Left kidney (tissue), 1 donor: ENCODE measurements around the gene GPR137. TPM values are rescaled to one million over a fixed set of nuclear protein-coding genes. Genes with fewer than 3 reads are reported as not detected.

Experiments used
- polyA plus RNA-seq: library from polyadenylated mRNA; unstranded; fragments of 120-200 nt; gene quantifications from one replicate; pipeline ENCODE4 v1.2.1, GENCODE V29; 2013; ENCODE audit not compliant: insufficient read length

Gene GPR137
- polyA plus RNA-seq, 1 donor, result 32.5 TPM

Other genes starting within 250 kb of the GPR137 start
- 3.3 TPM for gene FLRT1, start 249.9 kb upstream of the GPR137 start, polyA plus RNA-seq
- 13.3 TPM for gene MACROD1, start 119.7 kb upstream of the GPR137 start, polyA plus RNA-seq
- 215 TPM for gene STIP1, start 99.7 kb upstream of the GPR137 start, polyA plus RNA-seq
- gene FERMT3, start 79.1 kb upstream of the GPR137 start, polyA plus RNA-seq, result 4.1 TPM
- gene TRPT1, start 59.7 kb upstream of the GPR137 start, polyA plus RNA-seq, result 44.8 TPM
- 24.1 TPM for gene NUDT22, start 59.6 kb upstream of the GPR137 start, polyA plus RNA-seq
- 53.4 TPM for gene DNAJC4, start 55.3 kb upstream of the GPR137 start, polyA plus RNA-seq
- gene VEGFB, start 51.3 kb upstream of the GPR137 start, polyA plus RNA-seq, result 87.6 TPM
- 72.7 TPM for gene FKBP2, start 44.8 kb upstream of the GPR137 start, polyA plus RNA-seq
- 56.4 TPM for gene PPP1R14B, start 38.9 kb upstream of the GPR137 start, polyA plus RNA-seq
- gene PLCB3, start 34.3 kb upstream of the GPR137 start, polyA plus RNA-seq, result 13.5 TPM
- gene BAD, start 1.2 kb upstream of the GPR137 start, polyA plus RNA-seq, result 37.9 TPM
- gene KCNK4, start 5.5 kb downstream of the GPR137 start, polyA plus RNA-seq, result not detected
- not detected for gene CATSPERZ, start 14.5 kb downstream of the GPR137 start, polyA plus RNA-seq
- 20.9 TPM for gene ESRRA, start 19.7 kb downstream of the GPR137 start, polyA plus RNA-seq
- 183 TPM for gene TRMT112, start 31.7 kb downstream of the GPR137 start, polyA plus RNA-seq
- gene PRDX5, start 32.3 kb downstream of the GPR137 start, polyA plus RNA-seq, result 148 TPM
- gene CCDC88B, start 54.4 kb downstream of the GPR137 start, polyA plus RNA-seq, result 3.3 TPM
- gene RPS6KA4, start 73.3 kb downstream of the GPR137 start, polyA plus RNA-seq, result 9.1 TPM